GM18526 (cell line): Measurements from ENCODE around the gene WDR31.
A peak's percentile ranks its signal among the peaks of the same experiment; 100 is the strongest.

ENCODE experiments used
- POLR2A ChIP-seq: IDR thresholded peaks from 3 replicates; pipeline ENCODE4 v1.6.1; 2011; ENCODE audit not compliant: insufficient read length; ENCODE audit errors: extremely low read depth

WDR31 gene

GRCh38 chr9:113340011-113340699 lies at the start of gene WDR31:
TSS of gene WDR31 (minus strand) at chr9:113340275. CDS start at chr9:113332022, 8,253 bp downstream.
- peak; percentile 60 for TF ChIP-seq POLR2A

GRCh38 chr9:113389451-113389850 lies 49.4 kb upstream of the WDR31 start:
- no peak for TF ChIP-seq POLR2A

GRCh38 chr9:113388833-113389232 lies 48.8 kb upstream of the WDR31 start:
- no peak for TF ChIP-seq POLR2A

- no peak for TF ChIP-seq POLR2A
Measured at GRCh38 chr9:113387560-113388230, 47.6 kb upstream of the WDR31 start.

GRCh38 chr9:113386571-113387393 lies 46.7 kb upstream of the WDR31 start:
- no peak for TF ChIP-seq POLR2A

- TF ChIP-seq POLR2A: no peak
Measured at GRCh38 chr9:113381909-113382411, 41.9 kb upstream of the WDR31 start.

- no peak for TF ChIP-seq POLR2A
Measured at GRCh38 chr9:113380869-113381378, 40.8 kb upstream of the WDR31 start.

- peak; percentile 36 for TF ChIP-seq POLR2A
Measured at GRCh38 chr9:113376634-113377567, 36.8 kb upstream of the WDR31 start, which contains the start of gene HDHD3. TSS of gene HDHD3 (minus strand) at chr9:113376986. CDS start at chr9:113374354, 2,632 bp downstream.

- TF ChIP-seq POLR2A: no peak
Measured at GRCh38 chr9:113375057-113376023, 35.3 kb upstream of the WDR31 start.

GRCh38 chr9:113373676-113374392 lies 33.8 kb upstream of the WDR31 start:
- no peak for TF ChIP-seq POLR2A

GRCh38 chr9:113373256-113373655 lies 33.2 kb upstream of the WDR31 start:
- TF ChIP-seq POLR2A: no peak

- no peak for TF ChIP-seq POLR2A
Measured at GRCh38 chr9:113372059-113372458, 32.0 kb upstream of the WDR31 start.
